ENCODE results near the gene BTNL3. TPM values are rescaled to one million over a fixed set of nuclear protein-coding genes. Genes with fewer than 3 reads are reported as not detected.
"Not testable (repeated sequence)": the region's sequence is repeated elsewhere in the genome, so short reads cannot be mapped to it uniquely, and the experiment has no call there.

Gene BTNL3
- total RNA-seq, 6 experiments from 2014 or later = not detected

- no peak overlapping the region for H3K4me3 Mint-ChIP-seq
- no peak for DNase-seq
- no peak overlapping the region for H3K27ac Mint-ChIP-seq
Observed at GRCh38 chr5:181044662-181045305, 56.1 kb downstream of the BTNL3 start.

GRCh38 chr5:181045316-181045715, 56.7 kb downstream of the BTNL3 start:
- Mint-ChIP-seq H3K36me3 (ENCODE audit: low read depth) (no peaks in the 10 kb centered on the region), H3K27ac (no peak overlapping the region), H3K4me3 (no peak overlapping the region), H3K27me3 (ENCODE audit: insufficient read depth) (peaks cover 24% of the 10 kb centered on the region), H3K4me1 (ENCODE audit: low read depth) (no peaks in the 10 kb centered on the region), H3K9me3 (no peaks in the 10 kb centered on the region)
- DNase-seq = no peak
- TF ChIP-seq CTCF (IDR thresholded peaks at IDR 0.05) = no peak

More at GRCh38 chr5:181044662-181045305, 56.1 kb downstream of the BTNL3 start:
- Mint-ChIP-seq H3K9me3 (no peaks in the 10 kb centered on the region), H3K27me3 (ENCODE audit: insufficient read depth) (peaks cover 25% of the 10 kb centered on the region), H3K4me1 (ENCODE audit: low read depth) (no peaks in the 10 kb centered on the region), H3K36me3 (ENCODE audit: low read depth) (no peaks in the 10 kb centered on the region)
- TF ChIP-seq CTCF (IDR thresholded peaks at IDR 0.05) = no peak

- not testable (repeated sequence) for H3K4me1 Mint-ChIP-seq (ENCODE audit: low read depth); H3K27ac Mint-ChIP-seq; H3K36me3 Mint-ChIP-seq (ENCODE audit: low read depth); DNase-seq; H3K9me3 Mint-ChIP-seq; H3K4me3 Mint-ChIP-seq
- H3K27me3 Mint-ChIP-seq (ENCODE audit: insufficient read depth) = peaks cover 28% of the 10 kb centered on the region
Observed at GRCh38 chr5:181045857-181046256, 57.2 kb downstream of the BTNL3 start.

- Mint-ChIP-seq H3K27me3 (ENCODE audit: insufficient read depth) (peaks cover 32% of the 10 kb centered on the region), H3K4me3 (no peak overlapping the region), H3K9me3 (no peaks in the 10 kb centered on the region), H3K27ac (no peak overlapping the region), H3K36me3 (ENCODE audit: low read depth) (no peaks in the 10 kb centered on the region), H3K4me1 (ENCODE audit: low read depth) (peaks cover 4% of the 10 kb centered on the region; the same call in 1 of the 2 replicates)
- DNase-seq = no peak
- TF ChIP-seq CTCF (IDR thresholded peaks at IDR 0.05) = no peak
Observed at GRCh38 chr5:181047288-181047687, 58.6 kb downstream of the BTNL3 start.

- Mint-ChIP-seq H3K36me3 (ENCODE audit: low read depth) (no peaks in the 10 kb centered on the region), H3K4me3 (no peak overlapping the region), H3K27me3 (ENCODE audit: insufficient read depth) (peaks cover 30% of the 10 kb centered on the region), H3K4me1 (ENCODE audit: low read depth) (peaks cover 6% of the 10 kb centered on the region; the same call in 1 of the 2 replicates), H3K27ac (no peak overlapping the region), H3K9me3 (no peaks in the 10 kb centered on the region)
- no peak for TF ChIP-seq CTCF (IDR thresholded peaks at IDR 0.05)
- no peak for DNase-seq
Observed at GRCh38 chr5:181047921-181048320, 59.3 kb downstream of the BTNL3 start.

GRCh38 chr5:181050016-181050415, 61.4 kb downstream of the BTNL3 start:
- peaks cover 6% of the 10 kb centered on the region; the same call in 1 of the 2 replicates for H3K4me1 Mint-ChIP-seq (ENCODE audit: low read depth)
- no peaks in the 10 kb centered on the region for H3K36me3 Mint-ChIP-seq (ENCODE audit: low read depth)
- H3K27ac Mint-ChIP-seq = no peak overlapping the region
- no peak for DNase-seq
- H3K27me3 Mint-ChIP-seq (ENCODE audit: insufficient read depth) = peaks cover 43% of the 10 kb centered on the region
- TF ChIP-seq CTCF (IDR thresholded peaks at IDR 0.05) = no peak
- no peak overlapping the region for H3K4me3 Mint-ChIP-seq
- H3K9me3 Mint-ChIP-seq = no peaks in the 10 kb centered on the region
